NCI-H2081 treated with DMSO at 0.1 percent for 48 hours (cell line): ENCODE data around the gene GLRX.

ENCODE experiments used
- DNase-seq: peaks from one replicate; lab custom pipeline; 2025; lab: John Stamatoyannopoulos, UW

Gene GLRX

GRCh38 chr5:95808686-95809413 is 13.7 kb downstream of the GLRX start:
- DNase-seq: no peak

GRCh38 chr5:95808013-95808685 is 14.4 kb downstream of the GLRX start:
- DNase-seq: no peak

- DNase-seq: no peak
These were observed 15.8 kb downstream of the GLRX start for GRCh38 chr5:95806687-95807086.

- DNase-seq: no peak
These were observed 17.6 kb downstream of the GLRX start for GRCh38 chr5:95804736-95805539.

DNA sequence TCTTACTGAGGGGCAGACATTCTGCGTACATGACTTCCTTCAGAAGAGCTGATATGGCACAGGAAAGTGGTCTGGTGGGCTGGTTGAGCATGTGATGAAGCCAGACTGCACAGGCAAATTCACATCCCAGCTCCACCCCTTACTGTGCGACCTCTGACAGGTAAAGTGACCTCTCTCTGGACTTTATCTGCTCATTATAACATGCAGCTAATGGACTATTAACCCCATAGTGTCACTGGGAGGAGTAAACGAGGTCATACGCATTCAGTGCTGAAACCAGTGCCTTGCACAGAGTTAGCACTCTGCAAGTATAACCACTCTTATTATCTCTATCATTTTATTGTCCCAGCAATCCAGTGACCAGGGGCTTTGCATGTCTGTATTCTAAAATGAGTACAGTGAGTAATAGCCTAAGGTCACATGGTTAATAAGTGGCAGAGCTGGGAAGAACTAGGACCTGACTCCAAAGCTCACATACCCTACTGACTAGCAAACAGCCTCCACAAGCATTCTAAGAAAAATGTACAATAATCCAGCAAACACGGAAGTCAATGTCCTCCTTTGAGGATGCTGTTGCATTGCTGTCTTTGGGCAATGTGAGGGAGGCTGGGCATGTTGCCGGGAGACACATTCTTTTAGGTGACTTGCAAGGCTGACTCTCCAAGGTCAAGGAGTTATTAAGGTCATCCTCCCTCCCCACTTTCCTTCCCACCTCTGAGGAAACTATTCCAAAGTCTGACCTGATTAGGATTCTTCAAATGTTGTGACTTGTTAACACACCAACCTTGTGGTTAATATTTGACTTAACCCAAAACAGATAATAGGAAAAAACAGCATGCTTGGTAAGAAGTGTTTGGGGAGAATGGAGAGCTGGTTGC is 19.0 kb downstream of the GLRX start:
- DNase-seq: no peak

GRCh38 chr5:95801961-95802360 is 20.6 kb downstream of the GLRX start:
- no peak for DNase-seq

- DNase-seq: no peak
These were observed 21.0 kb downstream of the GLRX start for GRCh38 chr5:95801532-95801931.

GRCh38 chr5:95800553-95800952 is 22.0 kb downstream of the GLRX start:
- DNase-seq: no peak

- DNase-seq: no peak
These were observed 23.2 kb downstream of the GLRX start for GRCh38 chr5:95799191-95799835.

- no peak for DNase-seq
These were observed 24.0 kb downstream of the GLRX start for GRCh38 chr5:95798545-95798944.

DNA sequence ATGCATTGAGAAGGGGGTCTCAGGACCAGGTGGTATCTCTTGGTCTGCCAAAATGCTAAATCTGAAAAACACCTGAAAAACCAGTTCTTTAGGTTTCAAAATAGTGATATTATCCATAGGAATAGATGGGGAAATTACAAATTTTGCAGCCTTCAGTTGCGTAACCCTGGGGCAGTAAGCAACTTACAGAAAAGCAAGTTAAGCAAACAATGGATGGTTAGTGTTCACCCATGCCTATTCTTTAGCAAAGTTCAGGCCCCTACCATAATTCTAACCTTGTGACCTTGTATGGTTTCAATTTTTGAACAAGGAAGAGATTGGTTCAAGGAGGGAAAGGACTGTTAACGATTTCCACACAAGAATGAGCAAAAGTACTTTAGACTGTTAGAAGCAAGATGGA is 24.5 kb downstream of the GLRX start:
- DNase-seq: no peak

DNA sequence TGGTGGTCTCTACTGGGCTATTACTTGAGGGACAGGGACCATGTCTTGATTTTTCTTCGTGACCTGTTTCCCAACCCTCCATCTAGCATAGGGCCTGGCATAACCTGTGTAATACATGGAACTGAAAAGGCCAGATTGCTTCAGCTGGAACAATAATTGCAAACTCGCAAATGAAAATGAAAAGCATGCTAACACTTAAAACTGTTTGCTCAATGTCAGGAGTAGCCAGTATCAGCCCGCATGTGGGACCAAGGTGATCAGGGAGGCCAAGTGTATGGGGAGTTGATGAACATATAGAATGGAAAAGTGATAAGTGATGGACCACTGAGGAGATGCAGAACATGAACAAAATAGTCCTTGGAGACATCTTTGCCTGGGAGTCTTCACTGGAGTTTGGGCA is 25.2 kb downstream of the GLRX start:
- no peak for DNase-seq

- DNase-seq: no peak
These were observed 28.4 kb downstream of the GLRX start for GRCh38 chr5:95794070-95794516.

GRCh38 chr5:95791751-95792150 is 30.8 kb downstream of the GLRX start:
- no peak for DNase-seq

GRCh38 chr5:95788493-95788892 is 34.0 kb downstream of the GLRX start:
- DNase-seq: no peak

GRCh38 chr5:95786821-95787418 is 35.6 kb downstream of the GLRX start:
- no peak for DNase-seq

GRCh38 chr5:95784514-95785302 is 37.8 kb downstream of the GLRX start:
- no peak for DNase-seq

DNA sequence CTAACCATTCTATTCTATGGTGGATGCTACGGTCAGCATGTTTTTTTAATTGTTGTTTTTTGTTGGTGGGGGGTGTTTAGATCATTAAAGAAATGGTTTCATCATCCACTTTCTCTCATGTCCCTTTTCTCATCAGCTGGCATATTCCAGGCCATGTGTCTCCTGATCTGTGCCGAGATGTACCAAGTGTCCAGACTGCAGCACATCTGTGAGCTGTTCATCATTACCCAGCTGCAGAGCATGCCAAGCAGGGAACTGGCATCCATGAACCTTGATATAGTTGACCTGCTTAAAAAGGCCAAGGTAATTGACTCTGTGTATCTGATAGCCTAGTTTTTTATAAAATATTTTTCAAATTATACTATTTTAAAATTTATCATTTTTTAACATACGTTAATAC is 38.9 kb downstream of the GLRX start:
- DNase-seq: no peak

- DNase-seq: no peak
These were observed 40.3 kb downstream of the GLRX start for GRCh38 chr5:95782181-95782580.

GRCh38 chr5:95781101-95781583 is 41.4 kb downstream of the GLRX start:
- DNase-seq: no peak
